Measurements from ENCODE around the gene TOGARAM1.

TOGARAM1 gene, protein sequence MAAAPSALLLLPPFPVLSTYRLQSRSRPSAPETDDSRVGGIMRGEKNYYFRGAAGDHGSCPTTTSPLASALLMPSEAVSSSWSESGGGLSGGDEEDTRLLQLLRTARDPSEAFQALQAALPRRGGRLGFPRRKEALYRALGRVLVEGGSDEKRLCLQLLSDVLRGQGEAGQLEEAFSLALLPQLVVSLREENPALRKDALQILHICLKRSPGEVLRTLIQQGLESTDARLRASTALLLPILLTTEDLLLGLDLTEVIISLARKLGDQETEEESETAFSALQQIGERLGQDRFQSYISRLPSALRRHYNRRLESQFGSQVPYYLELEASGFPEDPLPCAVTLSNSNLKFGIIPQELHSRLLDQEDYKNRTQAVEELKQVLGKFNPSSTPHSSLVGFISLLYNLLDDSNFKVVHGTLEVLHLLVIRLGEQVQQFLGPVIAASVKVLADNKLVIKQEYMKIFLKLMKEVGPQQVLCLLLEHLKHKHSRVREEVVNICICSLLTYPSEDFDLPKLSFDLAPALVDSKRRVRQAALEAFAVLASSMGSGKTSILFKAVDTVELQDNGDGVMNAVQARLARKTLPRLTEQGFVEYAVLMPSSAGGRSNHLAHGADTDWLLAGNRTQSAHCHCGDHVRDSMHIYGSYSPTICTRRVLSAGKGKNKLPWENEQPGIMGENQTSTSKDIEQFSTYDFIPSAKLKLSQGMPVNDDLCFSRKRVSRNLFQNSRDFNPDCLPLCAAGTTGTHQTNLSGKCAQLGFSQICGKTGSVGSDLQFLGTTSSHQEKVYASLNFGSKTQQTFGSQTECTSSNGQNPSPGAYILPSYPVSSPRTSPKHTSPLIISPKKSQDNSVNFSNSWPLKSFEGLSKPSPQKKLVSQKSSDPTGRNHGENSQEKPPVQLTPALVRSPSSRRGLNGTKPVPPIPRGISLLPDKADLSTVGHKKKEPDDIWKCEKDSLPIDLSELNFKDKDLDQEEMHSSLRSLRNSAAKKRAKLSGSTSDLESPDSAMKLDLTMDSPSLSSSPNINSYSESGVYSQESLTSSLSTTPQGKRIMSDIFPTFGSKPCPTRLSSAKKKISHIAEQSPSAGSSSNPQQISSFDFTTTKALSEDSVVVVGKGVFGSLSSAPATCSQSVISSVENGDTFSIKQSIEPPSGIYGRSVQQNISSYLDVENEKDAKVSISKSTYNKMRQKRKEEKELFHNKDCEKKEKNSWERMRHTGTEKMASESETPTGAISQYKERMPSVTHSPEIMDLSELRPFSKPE (N-terminal part only)

GRCh38 chr14:44961554-44962333 is at the start of gene TOGARAM1, which contains the start of gene KLHL28:
TOGARAM1 (plus strand) TSS chr14:44962190; CDS start chr14:44962422, 232 bp downstream.
KLHL28 (minus strand) TSS chr14:44961947; CDS start chr14:44945928, 16,019 bp downstream.
- no peaks in the 10 kb centered on the region for H3K27me3 ChIP-seq (ENCODE audit: insufficient read depth, insufficient read length)
- peak within 1 kb of the TSS; percentile 81 for H3K4me3 ChIP-seq (ENCODE audit: insufficient read length, low read depth)
- TF ChIP-seq YY1 (IDR thresholded peaks at IDR 0.05; ENCODE audit: insufficient read depth, insufficient read length) (no peak), SUZ12 (IDR thresholded peaks at IDR 0.05; ENCODE audit: extremely low read depth, insufficient read depth, insufficient read length) (no peak), ZNF274 (IDR thresholded peaks at IDR 0.05; ENCODE audit: low read depth, low read length) (no peak)
- peaks cover 16% of the 10 kb centered on the region; the same call in 1 of the 2 replicates for H3K9me3 ChIP-seq (ENCODE audit: insufficient read depth, low read length)
- DNase-seq (ENCODE audit: low read depth, low spot score) = peak; percentile 93
- no peaks in the 10 kb centered on the region for H3K4me1 ChIP-seq (ENCODE audit: insufficient read depth, insufficient read length)
- H3K9ac ChIP-seq (ENCODE audit: insufficient read length, low read depth) = peak within 1 kb of the TSS; percentile 83
- H3K36me3 ChIP-seq (ENCODE audit: insufficient read depth, insufficient read length, low read length) = no peaks in the 10 kb centered on the region

GRCh38 chr14:44914849-44915248 is 47.1 kb upstream of the TOGARAM1 start:
- no peak overlapping the region for H3K9ac ChIP-seq (ENCODE audit: insufficient read length, low read depth)
- H3K9me3 ChIP-seq (ENCODE audit: insufficient read depth, low read length) = peaks cover 15% of the 10 kb centered on the region; the same call in 1 of the 2 replicates
- no peak overlapping the region for H3K4me3 ChIP-seq (ENCODE audit: insufficient read length, low read depth)
- no peaks in the 10 kb centered on the region for H3K27me3 ChIP-seq (ENCODE audit: insufficient read depth, insufficient read length)
- no peak for TF ChIP-seq ZNF274 (IDR thresholded peaks at IDR 0.05; ENCODE audit: low read depth, low read length)
- TF ChIP-seq YY1 (IDR thresholded peaks at IDR 0.05; ENCODE audit: insufficient read depth, insufficient read length) = no peak
- TF ChIP-seq SUZ12 (IDR thresholded peaks at IDR 0.05; ENCODE audit: extremely low read depth, insufficient read depth, insufficient read length) = no peak
- no peaks in the 10 kb centered on the region for H3K36me3 ChIP-seq (ENCODE audit: insufficient read depth, insufficient read length, low read length)
- H3K4me1 ChIP-seq (ENCODE audit: insufficient read depth, insufficient read length) = no peaks in the 10 kb centered on the region
- no peak for DNase-seq (ENCODE audit: low read depth, low spot score)

GRCh38 chr14:44928793-44929192 is 33.2 kb upstream of the TOGARAM1 start:
- no peaks in the 10 kb centered on the region for H3K27me3 ChIP-seq (ENCODE audit: insufficient read depth, insufficient read length)
- H3K9me3 ChIP-seq (ENCODE audit: insufficient read depth, low read length) = no peaks in the 10 kb centered on the region
- no peaks in the 10 kb centered on the region for H3K4me1 ChIP-seq (ENCODE audit: insufficient read depth, insufficient read length)
- H3K4me3 ChIP-seq (ENCODE audit: insufficient read length, low read depth) = no peak overlapping the region
- H3K36me3 ChIP-seq (ENCODE audit: insufficient read depth, insufficient read length, low read length) = peaks cover 2% of the 10 kb centered on the region
- H3K9ac ChIP-seq (ENCODE audit: insufficient read length, low read depth) = no peak overlapping the region
- TF ChIP-seq YY1 (IDR thresholded peaks at IDR 0.05; ENCODE audit: insufficient read depth, insufficient read length) = no peak
- no peak for TF ChIP-seq SUZ12 (IDR thresholded peaks at IDR 0.05; ENCODE audit: extremely low read depth, insufficient read depth, insufficient read length)
- no peak for TF ChIP-seq ZNF274 (IDR thresholded peaks at IDR 0.05; ENCODE audit: low read depth, low read length)
- DNase-seq (ENCODE audit: low read depth, low spot score) = no peak

- Histone ChIP-seq H3K4me3 (ENCODE audit: insufficient read length, low read depth) (no peak overlapping the region), H3K9ac (ENCODE audit: insufficient read length, low read depth) (no peak overlapping the region), H3K27me3 (ENCODE audit: insufficient read depth, insufficient read length) (no peaks in the 10 kb centered on the region), H3K4me1 (ENCODE audit: insufficient read depth, insufficient read length) (no peaks in the 10 kb centered on the region), H3K36me3 (ENCODE audit: insufficient read depth, insufficient read length, low read length) (peaks cover 8% of the 10 kb centered on the region), H3K9me3 (ENCODE audit: insufficient read depth, low read length) (no peaks in the 10 kb centered on the region)
- no peak for DNase-seq (ENCODE audit: low read depth, low spot score)
- TF ChIP-seq YY1 (IDR thresholded peaks at IDR 0.05; ENCODE audit: insufficient read depth, insufficient read length) (no peak), ZNF274 (IDR thresholded peaks at IDR 0.05; ENCODE audit: low read depth, low read length) (no peak), SUZ12 (IDR thresholded peaks at IDR 0.05; ENCODE audit: extremely low read depth, insufficient read depth, insufficient read length) (no peak)
These were observed 26.8 kb upstream of the TOGARAM1 start for GRCh38 chr14:44935155-44935554.

- Histone ChIP-seq H3K9ac (ENCODE audit: insufficient read length, low read depth) (no peak overlapping the region), H3K9me3 (ENCODE audit: insufficient read depth, low read length) (no peaks in the 10 kb centered on the region), H3K27me3 (ENCODE audit: insufficient read depth, insufficient read length) (no peaks in the 10 kb centered on the region), H3K4me1 (ENCODE audit: insufficient read depth, insufficient read length) (no peaks in the 10 kb centered on the region), H3K4me3 (ENCODE audit: insufficient read length, low read depth) (no peak overlapping the region), H3K36me3 (ENCODE audit: insufficient read depth, insufficient read length, low read length) (peaks cover 12% of the 10 kb centered on the region)
- no peak for DNase-seq (ENCODE audit: low read depth, low spot score)
- TF ChIP-seq SUZ12 (IDR thresholded peaks at IDR 0.05; ENCODE audit: extremely low read depth, insufficient read depth, insufficient read length) (no peak), YY1 (IDR thresholded peaks at IDR 0.05; ENCODE audit: insufficient read depth, insufficient read length) (no peak), ZNF274 (IDR thresholded peaks at IDR 0.05; ENCODE audit: low read depth, low read length) (no peak)
These were observed 24.4 kb upstream of the TOGARAM1 start for GRCh38 chr14:44937547-44937946.

DNA sequence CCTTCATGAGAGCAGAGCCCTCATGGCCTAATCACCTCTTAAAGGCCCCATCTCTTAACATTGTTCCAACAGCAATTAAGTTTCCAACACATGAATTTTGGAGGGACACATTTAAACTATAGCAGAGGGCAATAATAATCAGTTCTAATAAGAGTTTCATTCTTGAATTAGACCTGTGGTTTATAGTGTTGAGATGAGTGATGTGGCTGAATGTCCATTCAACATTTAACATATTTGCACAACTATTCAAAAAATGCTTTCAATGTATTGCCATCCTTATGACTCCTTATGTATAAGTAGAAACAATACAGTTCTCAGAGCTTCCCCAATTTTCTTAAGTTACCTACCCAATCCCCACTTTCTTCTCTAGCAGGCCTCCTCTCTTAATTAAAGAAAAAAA is 21.8 kb upstream of the TOGARAM1 start:
- TF ChIP-seq SUZ12 (IDR thresholded peaks at IDR 0.05; ENCODE audit: extremely low read depth, insufficient read depth, insufficient read length) (no peak), ZNF274 (IDR thresholded peaks at IDR 0.05; ENCODE audit: low read depth, low read length) (no peak), YY1 (IDR thresholded peaks at IDR 0.05; ENCODE audit: insufficient read depth, insufficient read length) (no peak)
- H3K9me3 ChIP-seq (ENCODE audit: insufficient read depth, low read length) = no peaks in the 10 kb centered on the region

More for the DNA sequence above, 21.8 kb upstream of the TOGARAM1 start:
- Histone ChIP-seq H3K9ac (ENCODE audit: insufficient read length, low read depth) (no peak overlapping the region), H3K36me3 (ENCODE audit: insufficient read depth, insufficient read length, low read length) (peaks cover 17% of the 10 kb centered on the region), H3K4me1 (ENCODE audit: insufficient read depth, insufficient read length) (no peaks in the 10 kb centered on the region), H3K4me3 (ENCODE audit: insufficient read length, low read depth) (no peak overlapping the region), H3K27me3 (ENCODE audit: insufficient read depth, insufficient read length) (no peaks in the 10 kb centered on the region)
- DNase-seq (ENCODE audit: low read depth, low spot score) = no peak
